DOHH2 (cell line): ENCODE data around the gene PIP4K2B.

ENCODE experiments used
- EZH2phosphoT487 ChIP-seq: fragments of 200-600 bp; sonication (generic); IDR thresholded peaks from 2 replicates; pipeline ENCODE4 v1.6.1; 2017; ENCODE audit warnings: borderline replicate concordance, mild to moderate bottlenecking, antibody characterized with exemption, low read length, moderate library complexity, mixed read lengths
- TF ChIP-seq, protein P1 (sequence below): fragments of 200-600 bp; sonication (generic); IDR thresholded peaks from one replicate; pipeline ENCODE4 v1.5.1; 2014; ENCODE audit warnings: antibody characterized with exemption, mild to moderate bottlenecking, low read depth, low read length; ENCODE audit not compliant: poor library complexity, severe bottlenecking

DNA sequence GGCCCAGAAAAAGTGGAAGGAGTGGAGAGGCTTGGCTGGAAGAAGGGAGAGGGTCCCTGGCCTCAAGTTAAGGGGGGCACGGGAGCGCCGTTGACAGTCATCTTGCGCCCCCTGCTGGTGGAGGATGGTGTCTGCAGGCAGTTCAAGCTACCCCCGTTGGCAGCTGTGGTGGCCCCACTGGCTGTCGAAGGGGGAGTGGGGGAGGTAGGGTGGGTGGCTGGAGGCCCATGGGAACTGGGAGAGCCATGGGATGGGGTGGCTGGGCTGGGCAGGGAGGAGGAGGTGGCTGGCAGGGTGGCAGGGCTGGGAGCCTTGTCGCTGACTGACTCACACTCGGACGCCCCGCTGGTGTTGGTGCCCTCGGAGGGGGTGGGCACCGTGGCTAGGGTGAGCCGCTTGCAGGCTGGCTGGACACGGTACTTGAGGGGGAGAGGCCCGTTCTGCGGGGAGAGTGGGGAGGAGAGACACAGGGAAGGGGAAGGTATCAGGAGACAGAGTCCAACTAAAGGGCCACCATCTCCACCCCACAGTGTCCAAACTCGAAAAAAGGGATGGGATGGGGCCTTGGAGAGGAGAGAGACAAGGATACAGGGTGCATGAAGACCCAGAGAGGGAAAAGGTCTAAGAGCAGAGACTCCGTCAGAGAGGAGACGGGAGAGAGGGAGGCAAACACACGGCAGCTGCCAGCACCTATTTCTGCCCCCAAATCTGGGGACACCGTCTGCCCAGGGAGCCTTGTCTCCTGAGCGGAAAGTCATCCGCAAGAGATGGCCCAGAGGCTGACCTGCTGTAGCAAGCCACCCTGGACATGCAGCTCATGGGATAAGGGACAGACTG, 64.0 kb downstream of the PIP4K2B start:
- TF ChIP-seq, protein P1, sequence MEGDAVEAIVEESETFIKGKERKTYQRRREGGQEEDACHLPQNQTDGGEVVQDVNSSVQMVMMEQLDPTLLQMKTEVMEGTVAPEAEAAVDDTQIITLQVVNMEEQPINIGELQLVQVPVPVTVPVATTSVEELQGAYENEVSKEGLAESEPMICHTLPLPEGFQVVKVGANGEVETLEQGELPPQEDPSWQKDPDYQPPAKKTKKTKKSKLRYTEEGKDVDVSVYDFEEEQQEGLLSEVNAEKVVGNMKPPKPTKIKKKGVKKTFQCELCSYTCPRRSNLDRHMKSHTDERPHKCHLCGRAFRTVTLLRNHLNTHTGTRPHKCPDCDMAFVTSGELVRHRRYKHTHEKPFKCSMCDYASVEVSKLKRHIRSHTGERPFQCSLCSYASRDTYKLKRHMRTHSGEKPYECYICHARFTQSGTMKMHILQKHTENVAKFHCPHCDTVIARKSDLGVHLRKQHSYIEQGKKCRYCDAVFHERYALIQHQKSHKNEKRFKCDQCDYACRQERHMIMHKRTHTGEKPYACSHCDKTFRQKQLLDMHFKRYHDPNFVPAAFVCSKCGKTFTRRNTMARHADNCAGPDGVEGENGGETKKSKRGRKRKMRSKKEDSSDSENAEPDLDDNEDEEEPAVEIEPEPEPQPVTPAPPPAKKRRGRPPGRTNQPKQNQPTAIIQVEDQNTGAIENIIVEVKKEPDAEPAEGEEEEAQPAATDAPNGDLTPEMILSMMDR: peak; percentile 92
- TF ChIP-seq EZH2phosphoT487: no peak
